Progenitor cell of endocrine pancreas (in vitro differentiated cells): Measurements from ENCODE around the gene NUAK1. TPM values are rescaled to one million over a fixed set of nuclear protein-coding genes. Genes with fewer than 3 reads are reported as not detected.

ENCODE experiments used
- DNase-seq: peaks from one replicate; pipeline ENCODE4 v3.0.0; 2021; ENCODE audit warnings: low spot score; ENCODE audit not compliant: unreplicated experiment
- H3K27ac Mint-ChIP-seq: 2 replicates; pipeline ENCODE4 v1.8.0; 2021; ENCODE audit warnings: mild to moderate bottlenecking, moderate library complexity, mixed read lengths
- H3K27me3 Mint-ChIP-seq: 2 replicates; pipeline ENCODE4 v1.8.0; 2021; ENCODE audit warnings: mixed read lengths
- H3K36me3 Mint-ChIP-seq: 2 replicates; pipeline ENCODE4 v1.8.0; 2022; ENCODE audit warnings: mixed read lengths; ENCODE audit not compliant: insufficient read depth
- H3K4me1 Mint-ChIP-seq: 2 replicates; pipeline ENCODE4 v1.8.0; 2021; ENCODE audit warnings: low read depth, mixed read lengths
- H3K4me3 Mint-ChIP-seq: 2 replicates; pipeline ENCODE4 v1.8.0; 2021; ENCODE audit warnings: low read depth, mild to moderate bottlenecking, moderate library complexity, mixed read lengths
- H3K9me3 Mint-ChIP-seq: 2 replicates; pipeline ENCODE4 v1.8.0; 2021; ENCODE audit warnings: low read depth, mixed read lengths
- total RNA-seq: library from RNA; stranded (reverse); gene quantifications from 2 replicates; pipeline ENCODE4 v1.2.1, GENCODE V29; 2021
- TF ChIP-seq, protein P1 (sequence below): fragments of 200-600 bp; sonication (generic); IDR thresholded peaks from one replicate; pipeline ENCODE4 v1.5.0; 2021; ENCODE audit warnings: antibody characterized with exemption, mild to moderate bottlenecking; ENCODE audit not compliant: unreplicated experiment

NUAK1 gene
- total RNA-seq, 1 donor from 2014 or later: 7.6 TPM

DNA sequence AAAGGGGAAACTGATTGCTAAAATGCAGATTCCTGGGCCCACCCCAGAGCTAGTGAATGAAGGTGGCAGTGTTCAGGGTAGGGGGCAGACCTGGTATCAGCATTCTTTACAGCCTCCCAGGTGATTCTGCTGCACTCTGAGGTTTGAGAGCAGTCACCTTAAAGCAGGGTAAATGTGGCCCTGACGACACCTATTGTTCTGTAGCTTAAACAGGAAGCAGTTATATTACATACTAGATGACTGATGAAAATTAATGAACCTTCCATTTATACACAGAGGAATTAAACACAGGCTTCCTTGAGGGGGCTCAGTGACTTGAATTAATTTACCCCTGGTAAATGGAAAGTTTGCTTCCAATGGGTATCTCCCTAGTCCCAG, 25.3 kb downstream of the NUAK1 start:
- Mint-ChIP-seq H3K9me3 (no peaks in the 10 kb centered on the region), H3K27ac (no peak overlapping the region), H3K27me3 (no peaks in the 10 kb centered on the region), H3K4me3 (no peak overlapping the region), H3K4me1 (peaks cover 29% of the 10 kb centered on the region), H3K36me3 (no peaks in the 10 kb centered on the region)
- no peak for DNase-seq
- TF ChIP-seq, protein P1, sequence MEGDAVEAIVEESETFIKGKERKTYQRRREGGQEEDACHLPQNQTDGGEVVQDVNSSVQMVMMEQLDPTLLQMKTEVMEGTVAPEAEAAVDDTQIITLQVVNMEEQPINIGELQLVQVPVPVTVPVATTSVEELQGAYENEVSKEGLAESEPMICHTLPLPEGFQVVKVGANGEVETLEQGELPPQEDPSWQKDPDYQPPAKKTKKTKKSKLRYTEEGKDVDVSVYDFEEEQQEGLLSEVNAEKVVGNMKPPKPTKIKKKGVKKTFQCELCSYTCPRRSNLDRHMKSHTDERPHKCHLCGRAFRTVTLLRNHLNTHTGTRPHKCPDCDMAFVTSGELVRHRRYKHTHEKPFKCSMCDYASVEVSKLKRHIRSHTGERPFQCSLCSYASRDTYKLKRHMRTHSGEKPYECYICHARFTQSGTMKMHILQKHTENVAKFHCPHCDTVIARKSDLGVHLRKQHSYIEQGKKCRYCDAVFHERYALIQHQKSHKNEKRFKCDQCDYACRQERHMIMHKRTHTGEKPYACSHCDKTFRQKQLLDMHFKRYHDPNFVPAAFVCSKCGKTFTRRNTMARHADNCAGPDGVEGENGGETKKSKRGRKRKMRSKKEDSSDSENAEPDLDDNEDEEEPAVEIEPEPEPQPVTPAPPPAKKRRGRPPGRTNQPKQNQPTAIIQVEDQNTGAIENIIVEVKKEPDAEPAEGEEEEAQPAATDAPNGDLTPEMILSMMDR: no peak

GRCh38 chr12:106113042-106113441, 25.7 kb downstream of the NUAK1 start:
- H3K9me3 Mint-ChIP-seq: no peaks in the 10 kb centered on the region
- H3K36me3 Mint-ChIP-seq: no peaks in the 10 kb centered on the region
- no peak overlapping the region for H3K4me3 Mint-ChIP-seq
- TF ChIP-seq, protein P1: no peak
- H3K4me1 Mint-ChIP-seq: peaks cover 33% of the 10 kb centered on the region
- DNase-seq: no peak
- H3K27ac Mint-ChIP-seq: no peak overlapping the region
- H3K27me3 Mint-ChIP-seq: no peaks in the 10 kb centered on the region

GRCh38 chr12:106112145-106112821, 26.5 kb downstream of the NUAK1 start:
- Mint-ChIP-seq H3K36me3 (no peaks in the 10 kb centered on the region), H3K27ac (no peak overlapping the region), H3K4me3 (no peak overlapping the region), H3K9me3 (no peaks in the 10 kb centered on the region), H3K4me1 (peaks cover 40% of the 10 kb centered on the region), H3K27me3 (no peaks in the 10 kb centered on the region)
- TF ChIP-seq, protein P1: no peak
- DNase-seq: no peak

GRCh38 chr12:106110626-106111300, 28.0 kb downstream of the NUAK1 start:
- H3K9me3 Mint-ChIP-seq: no peaks in the 10 kb centered on the region
- H3K27me3 Mint-ChIP-seq: no peaks in the 10 kb centered on the region
- no peaks in the 10 kb centered on the region for H3K36me3 Mint-ChIP-seq
- no peak overlapping the region for H3K27ac Mint-ChIP-seq
- DNase-seq: no peak
- no peak overlapping the region for H3K4me3 Mint-ChIP-seq
- TF ChIP-seq, protein P1: no peak
- H3K4me1 Mint-ChIP-seq: peaks cover 51% of the 10 kb centered on the region

DNA sequence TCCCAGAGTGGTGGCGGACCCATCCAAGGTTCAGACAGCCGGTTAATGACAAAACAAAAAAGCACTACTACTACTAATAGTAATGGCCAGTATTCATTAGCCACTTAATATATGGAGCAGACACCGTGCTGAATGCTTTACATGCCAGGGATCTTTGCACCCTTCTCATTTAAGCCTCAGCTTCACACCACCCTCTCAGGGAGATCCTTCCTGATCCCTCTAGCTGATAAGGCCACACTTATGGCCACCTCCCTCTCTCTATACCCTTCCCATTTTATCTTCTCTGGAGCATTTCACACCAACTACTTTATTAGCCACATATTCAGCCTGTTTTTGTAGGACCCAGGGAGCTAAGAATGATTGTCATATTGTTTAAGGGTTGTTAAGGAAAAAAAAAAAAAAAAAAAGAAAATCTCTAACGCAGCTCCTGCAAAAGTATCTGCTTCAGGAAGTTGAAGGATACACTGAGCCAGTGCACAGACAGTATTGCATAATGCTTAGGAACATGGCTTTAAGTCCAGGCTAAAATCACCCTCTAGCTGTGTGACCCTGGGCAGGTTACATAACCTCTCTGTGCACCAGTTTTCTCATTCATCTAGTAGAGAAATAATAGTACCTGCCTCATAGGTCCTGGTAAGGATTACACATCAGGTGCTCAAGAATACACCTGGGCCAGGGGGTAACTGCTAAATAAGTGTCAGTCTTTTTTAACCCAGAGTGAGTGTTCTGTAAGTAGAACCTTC, 29.4 kb downstream of the NUAK1 start:
- TF ChIP-seq, protein P1: no peak
- Mint-ChIP-seq H3K4me3 (no peak overlapping the region), H3K36me3 (peaks cover 2% of the 10 kb centered on the region), H3K27me3 (no peaks in the 10 kb centered on the region), H3K9me3 (no peaks in the 10 kb centered on the region), H3K4me1 (peaks cover 49% of the 10 kb centered on the region), H3K27ac (no peak overlapping the region)
- DNase-seq: no peak
